Measurements from ENCODE around the gene ADAM12. TPM values are rescaled to one million over a fixed set of nuclear protein-coding genes. Genes with fewer than 3 reads are reported as not detected.

Gene ADAM12
- total RNA-seq, 2 donors from 2014 or later, result 0.27 to 2.2 TPM

- ATAC-seq (ENCODE audit: insufficient number of reproducible peaks, low FRiP score, low read depth) (no peak), DNase-seq (ENCODE audit: low spot score) (no peak)
- no peaks in the 10 kb centered on the region for H3K27me3 ChIP-seq (replicated peaks; ENCODE audit: insufficient read depth)
- no peak overlapping the region for H3K27ac ChIP-seq
- H3K4me3 ChIP-seq, result no peak overlapping the region
- no peaks in the 10 kb centered on the region for H3K9me3 ChIP-seq
- H3K36me3 ChIP-seq, result no peaks in the 10 kb centered on the region
- H3K4me1 ChIP-seq (ENCODE audit: control insufficient read depth in 1 of 2, low read depth in 2 of 2), result no peaks in the 10 kb centered on the region
- TF ChIP-seq CTCF (IDR thresholded peaks at IDR 0.05), result no peak
Observed at GRCh38 chr10:126102636-126103035, 285.6 kb downstream of the ADAM12 start.

- no peaks in the 10 kb centered on the region for H3K36me3 ChIP-seq
- H3K4me1 ChIP-seq (ENCODE audit: control insufficient read depth in 1 of 2, low read depth in 2 of 2), result no peaks in the 10 kb centered on the region
- ATAC-seq (ENCODE audit: insufficient number of reproducible peaks, low FRiP score, low read depth), result no peak
- no peak overlapping the region for H3K4me3 ChIP-seq
- H3K27me3 ChIP-seq (replicated peaks; ENCODE audit: insufficient read depth), result no peaks in the 10 kb centered on the region
- no peaks in the 10 kb centered on the region for H3K9me3 ChIP-seq
- H3K27ac ChIP-seq, result no peak overlapping the region
- no peak for DNase-seq (ENCODE audit: low spot score)
- TF ChIP-seq CTCF (IDR thresholded peaks at IDR 0.05), result no peak
Observed at GRCh38 chr10:126101736-126102135, 286.5 kb downstream of the ADAM12 start.

DNA sequence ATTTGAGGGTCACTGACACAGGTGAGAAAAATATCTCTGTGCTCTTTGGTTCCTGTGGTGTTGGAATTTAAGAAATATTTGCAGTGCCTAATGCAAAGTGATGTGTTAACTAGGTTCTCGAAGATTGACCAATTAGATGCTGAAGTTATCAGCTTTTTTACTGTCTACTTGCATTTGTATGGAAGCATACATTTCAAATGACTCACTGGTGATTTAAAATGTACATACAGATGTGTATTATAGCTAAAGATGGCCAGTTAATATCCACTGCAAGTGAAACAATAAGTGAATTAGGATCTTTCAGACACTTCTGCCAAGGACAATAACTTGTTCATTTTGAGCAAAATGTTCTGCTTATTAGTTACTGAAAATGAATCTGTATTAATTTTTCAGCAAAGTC, 287.0 kb downstream of the ADAM12 start:
- H3K36me3 ChIP-seq, result no peaks in the 10 kb centered on the region
- DNase-seq (ENCODE audit: low spot score) (no peak), ATAC-seq (ENCODE audit: insufficient number of reproducible peaks, low FRiP score, low read depth) (no peak)
- H3K9me3 ChIP-seq, result no peaks in the 10 kb centered on the region
- no peaks in the 10 kb centered on the region for H3K27me3 ChIP-seq (replicated peaks; ENCODE audit: insufficient read depth)
- no peak for TF ChIP-seq CTCF (IDR thresholded peaks at IDR 0.05)
- no peak overlapping the region for H3K4me3 ChIP-seq
- no peaks in the 10 kb centered on the region for H3K4me1 ChIP-seq (ENCODE audit: control insufficient read depth in 1 of 2, low read depth in 2 of 2)
- no peak overlapping the region for H3K27ac ChIP-seq

GRCh38 chr10:126099366-126099765, 288.9 kb downstream of the ADAM12 start:
- H3K4me1 ChIP-seq (ENCODE audit: control insufficient read depth in 1 of 2, low read depth in 2 of 2), result no peaks in the 10 kb centered on the region
- no peak overlapping the region for H3K4me3 ChIP-seq
- no peak for ATAC-seq (ENCODE audit: insufficient number of reproducible peaks, low FRiP score, low read depth)
- H3K27me3 ChIP-seq (replicated peaks; ENCODE audit: insufficient read depth), result no peaks in the 10 kb centered on the region
- no peak for DNase-seq (ENCODE audit: low spot score)
- H3K9me3 ChIP-seq, result no peaks in the 10 kb centered on the region
- no peaks in the 10 kb centered on the region for H3K36me3 ChIP-seq
- H3K27ac ChIP-seq, result no peak overlapping the region
- no peak for TF ChIP-seq CTCF (IDR thresholded peaks at IDR 0.05)

DNA sequence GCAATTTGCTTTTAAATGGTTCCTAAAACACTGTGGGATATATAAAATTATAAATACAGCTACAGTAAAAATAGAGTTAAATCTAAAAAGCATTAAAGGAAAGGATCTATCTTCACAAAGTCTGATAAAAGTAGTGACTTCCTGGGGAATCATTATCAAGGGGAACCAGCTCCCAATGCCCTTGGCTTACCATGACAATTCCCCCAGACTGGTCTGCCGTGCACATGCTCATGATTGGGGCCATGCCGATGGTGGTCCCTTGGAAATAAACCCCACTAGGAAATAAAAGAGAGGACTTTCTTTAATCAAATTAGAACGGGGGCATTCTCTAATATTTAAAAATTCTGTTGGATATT, 290.1 kb downstream of the ADAM12 start:
- DNase-seq (ENCODE audit: low spot score), result no peak
- no peaks in the 10 kb centered on the region for H3K9me3 ChIP-seq
- ATAC-seq (ENCODE audit: insufficient number of reproducible peaks, low FRiP score, low read depth), result no peak
- H3K4me1 ChIP-seq (ENCODE audit: control insufficient read depth in 1 of 2, low read depth in 2 of 2), result no peaks in the 10 kb centered on the region
- H3K27ac ChIP-seq, result no peak overlapping the region
- no peaks in the 10 kb centered on the region for H3K27me3 ChIP-seq (replicated peaks; ENCODE audit: insufficient read depth)
- H3K4me3 ChIP-seq, result no peak overlapping the region
- no peaks in the 10 kb centered on the region for H3K36me3 ChIP-seq
- TF ChIP-seq CTCF (IDR thresholded peaks at IDR 0.05), result no peak
